HL-60/S4 treated with retinoic acid at 250 ng/mL for 4 days and 3 days (cell line): ENCODE results near the gene DAGLA.

Experiments
- in situ Hi-C: fragments of 300-500 bp; cut with MboI; formaldehyde crosslinking; loops from 2 replicates; pipeline ENCODE4 v1.7.0; 2022; ENCODE audit warnings: low sequenced_read_pairs

Gene DAGLA

GRCh38 chr11:61762798-61763197 is 82.6 kb downstream of the DAGLA start:
- in situ Hi-C loops = no loop called here

DNA sequence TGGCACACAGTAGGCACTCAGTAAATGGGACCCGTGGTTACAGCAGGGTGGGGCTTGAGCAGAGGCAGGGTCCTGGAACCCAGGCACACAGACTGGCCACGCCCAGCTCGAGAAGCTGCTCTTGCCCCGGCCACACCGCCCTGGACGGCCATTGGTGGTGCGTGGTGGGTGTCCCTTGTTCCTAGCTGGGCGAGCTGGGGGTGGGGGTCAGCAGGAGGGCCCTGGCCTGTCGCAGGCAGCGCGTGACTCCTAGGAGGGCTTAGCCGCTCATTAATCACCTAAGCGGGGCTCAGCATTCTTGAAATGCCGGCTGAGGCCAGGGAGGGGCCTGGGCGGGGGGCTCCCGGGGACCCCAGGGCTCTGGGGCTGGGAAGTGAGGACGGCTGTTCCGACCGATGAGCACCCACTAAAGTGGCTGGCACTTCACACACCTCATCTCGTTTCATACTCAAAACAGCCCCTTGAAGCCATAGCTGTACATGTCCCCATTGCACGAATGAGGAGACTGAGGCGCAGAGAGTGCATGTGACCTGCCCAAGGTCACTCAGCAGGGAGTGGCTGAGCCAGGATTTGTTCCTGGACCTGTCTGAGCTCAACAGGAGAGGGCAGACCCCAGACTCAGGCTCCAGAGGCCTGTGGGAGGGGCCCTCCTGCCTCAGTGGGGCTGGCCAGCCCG is 83.9 kb downstream of the DAGLA start:
- in situ Hi-C loops = no loop called here

- in situ Hi-C loops = no loop called here
Observed at GRCh38 chr11:61764606-61765260, 84.5 kb downstream of the DAGLA start.

DNA sequence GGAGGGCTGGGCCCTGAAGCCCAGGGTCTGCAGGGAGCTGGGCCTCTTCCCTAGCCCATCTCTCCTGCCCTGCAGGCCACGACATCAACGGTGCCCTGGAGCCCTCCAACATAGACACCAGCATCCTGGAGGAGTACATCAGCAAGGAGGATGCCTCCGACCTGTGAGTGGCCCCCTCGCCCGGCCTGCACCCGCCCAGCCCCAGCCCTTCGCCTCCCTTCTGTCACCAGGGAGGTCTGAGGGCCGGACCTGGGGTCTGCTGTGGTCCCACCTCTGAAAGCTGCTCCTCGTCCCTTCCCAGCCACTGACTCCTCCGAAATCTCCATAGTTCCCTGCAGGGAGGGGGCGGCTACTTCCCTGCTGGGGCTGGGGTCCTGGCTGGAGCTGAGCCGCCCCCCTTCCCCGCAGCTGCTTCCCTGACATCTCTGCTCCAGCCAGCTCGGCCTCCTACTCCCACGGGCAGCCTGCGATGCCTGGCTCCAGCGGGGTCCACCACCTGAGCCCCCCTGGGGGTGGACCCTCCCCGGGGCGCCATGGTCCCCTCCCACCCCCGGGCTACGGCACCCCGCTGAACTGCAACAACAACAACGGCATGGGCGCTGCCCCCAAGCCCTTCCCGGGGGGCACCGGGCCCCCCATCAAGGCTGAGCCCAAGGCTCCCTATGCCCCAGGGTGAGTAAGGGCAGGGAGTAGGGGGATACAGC is 85.5 kb downstream of the DAGLA start:
- in situ Hi-C loops = no loop called here

DNA sequence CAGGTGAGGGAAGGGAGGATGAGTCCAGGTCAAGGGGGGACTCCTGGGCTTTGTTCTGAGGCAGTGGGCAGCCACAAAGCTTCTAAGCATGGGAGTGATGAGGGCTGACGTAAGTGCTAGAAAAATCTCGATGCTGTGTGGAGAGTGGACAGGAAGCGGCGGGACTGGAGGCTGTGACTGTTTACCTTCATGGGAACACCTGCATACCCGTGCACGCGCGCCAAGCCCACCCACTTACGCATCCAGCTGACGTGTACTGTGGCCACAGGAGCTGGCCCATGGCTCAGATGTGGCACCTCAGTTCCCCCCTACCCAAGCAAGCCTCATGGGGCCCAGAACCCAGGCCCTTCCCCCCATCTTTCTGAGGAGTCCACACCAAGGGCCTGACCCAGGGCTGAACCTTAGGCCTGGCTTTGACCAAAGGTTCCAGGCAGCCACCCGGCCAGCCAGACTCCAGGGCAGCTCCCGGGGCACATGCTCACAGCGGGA is 86.2 kb downstream of the DAGLA start:
- in situ Hi-C loops = no loop called here

GRCh38 chr11:61768376-61769076 is 88.3 kb downstream of the DAGLA start:
- in situ Hi-C loops = no loop called here

- in situ Hi-C loops = no loop called here
Observed at GRCh38 chr11:61769169-61769920, 89.2 kb downstream of the DAGLA start.

DNA sequence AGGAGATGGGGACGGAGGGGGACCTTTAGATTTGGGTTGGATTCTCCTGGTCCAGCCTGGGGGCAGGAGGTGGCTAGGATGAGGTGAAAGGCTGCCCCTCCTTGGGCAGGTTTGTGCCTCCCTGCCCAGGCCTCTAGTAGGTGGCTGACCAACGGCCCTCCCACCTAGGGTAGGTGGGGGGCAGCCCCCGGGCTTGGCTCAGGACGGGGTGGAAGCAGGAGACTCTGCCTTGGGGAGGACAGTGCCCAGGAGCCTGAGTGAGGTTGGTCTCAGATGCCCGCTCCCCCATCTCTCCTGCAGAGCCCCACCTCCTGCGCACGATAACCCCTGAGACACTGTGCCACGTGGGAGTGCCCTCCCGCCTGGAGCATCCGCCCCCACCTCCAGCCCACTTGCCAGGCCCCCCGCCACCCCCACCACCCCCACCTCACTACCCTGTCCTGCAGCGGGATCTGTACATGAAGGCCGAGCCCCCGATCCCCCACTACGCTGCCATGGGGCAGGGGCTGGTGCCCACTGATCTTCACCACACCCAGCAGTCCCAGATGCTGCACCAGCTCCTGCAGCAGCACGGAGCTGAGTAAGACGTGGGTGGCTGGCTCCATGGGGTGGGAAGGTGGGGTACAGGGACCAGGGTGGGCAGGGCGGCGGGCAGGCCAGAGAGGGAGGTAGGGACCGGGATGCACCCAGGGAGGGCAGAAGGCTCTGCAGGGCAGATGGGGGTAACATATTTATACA is 89.9 kb downstream of the DAGLA start:
- in situ Hi-C loops = no loop called here

DNA sequence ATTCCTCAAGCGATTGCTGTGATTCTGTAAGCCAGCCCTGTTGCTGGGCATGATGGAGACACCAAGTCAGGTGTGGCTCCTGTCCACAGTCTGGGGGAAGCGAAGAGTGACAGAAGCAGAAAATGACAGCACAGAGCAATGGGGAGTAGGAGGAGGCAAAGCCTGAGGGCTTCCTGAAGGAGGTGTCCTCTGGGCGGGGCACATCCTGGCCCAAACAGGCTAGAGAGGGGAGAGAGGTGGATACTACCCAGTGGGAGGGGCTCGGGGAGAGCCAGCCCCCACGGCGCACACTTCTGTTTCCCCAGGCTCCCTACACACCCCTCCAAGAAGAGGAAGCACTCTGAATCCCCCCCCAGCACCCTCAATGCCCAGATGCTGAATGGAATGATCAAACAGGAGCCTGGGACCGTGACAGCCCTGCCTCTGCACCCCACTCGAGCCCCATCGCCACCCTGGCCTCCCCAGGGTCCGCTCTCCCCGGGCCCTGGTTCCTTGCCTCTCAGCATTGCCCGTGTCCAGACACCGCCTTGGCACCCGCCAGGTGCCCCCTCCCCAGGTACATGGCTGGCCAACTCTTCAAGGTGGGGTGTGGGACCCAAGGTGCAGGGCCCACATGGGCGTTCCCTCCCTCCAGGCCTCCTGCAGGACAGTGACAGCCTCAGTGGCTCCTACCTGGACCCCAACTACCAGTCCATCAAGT is 91.2 kb downstream of the DAGLA start:
- in situ Hi-C loops = no loop called here

DNA sequence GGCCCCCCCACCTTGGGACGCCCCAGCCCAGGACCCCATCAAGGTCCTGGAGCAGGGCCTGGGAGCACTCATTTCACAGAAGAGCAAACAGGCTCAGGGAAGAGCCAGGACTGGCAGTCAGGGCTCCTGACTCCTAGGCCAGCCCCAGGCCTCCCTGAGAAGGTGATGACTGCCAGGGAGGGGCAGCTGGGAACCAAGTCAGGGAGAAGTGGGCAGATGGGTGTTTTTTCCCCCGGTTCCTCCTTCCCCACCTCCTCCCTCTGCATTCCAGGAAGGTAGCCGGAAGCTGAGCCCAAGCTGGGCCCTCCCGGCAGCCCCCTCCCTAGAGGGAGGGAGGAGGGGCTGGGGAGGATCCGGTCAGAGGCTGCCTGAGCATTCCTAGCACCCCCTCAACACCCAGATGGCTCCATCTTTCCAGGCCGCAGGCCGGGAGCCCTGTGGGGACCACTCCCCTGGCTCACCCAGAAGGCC is 91.8 kb downstream of the DAGLA start:
- in situ Hi-C loops = no loop called here

- in situ Hi-C loops = no loop called here
Observed at GRCh38 chr11:61773356-61773755, 93.2 kb downstream of the DAGLA start.

- in situ Hi-C loops = no loop called here
Observed at GRCh38 chr11:61773809-61774208, 93.6 kb downstream of the DAGLA start.

GRCh38 chr11:61774411-61774810 is 94.2 kb downstream of the DAGLA start:
- in situ Hi-C loops = no loop called here

- in situ Hi-C loops = no loop called here
Observed at GRCh38 chr11:61775106-61775505, 94.9 kb downstream of the DAGLA start.

DNA sequence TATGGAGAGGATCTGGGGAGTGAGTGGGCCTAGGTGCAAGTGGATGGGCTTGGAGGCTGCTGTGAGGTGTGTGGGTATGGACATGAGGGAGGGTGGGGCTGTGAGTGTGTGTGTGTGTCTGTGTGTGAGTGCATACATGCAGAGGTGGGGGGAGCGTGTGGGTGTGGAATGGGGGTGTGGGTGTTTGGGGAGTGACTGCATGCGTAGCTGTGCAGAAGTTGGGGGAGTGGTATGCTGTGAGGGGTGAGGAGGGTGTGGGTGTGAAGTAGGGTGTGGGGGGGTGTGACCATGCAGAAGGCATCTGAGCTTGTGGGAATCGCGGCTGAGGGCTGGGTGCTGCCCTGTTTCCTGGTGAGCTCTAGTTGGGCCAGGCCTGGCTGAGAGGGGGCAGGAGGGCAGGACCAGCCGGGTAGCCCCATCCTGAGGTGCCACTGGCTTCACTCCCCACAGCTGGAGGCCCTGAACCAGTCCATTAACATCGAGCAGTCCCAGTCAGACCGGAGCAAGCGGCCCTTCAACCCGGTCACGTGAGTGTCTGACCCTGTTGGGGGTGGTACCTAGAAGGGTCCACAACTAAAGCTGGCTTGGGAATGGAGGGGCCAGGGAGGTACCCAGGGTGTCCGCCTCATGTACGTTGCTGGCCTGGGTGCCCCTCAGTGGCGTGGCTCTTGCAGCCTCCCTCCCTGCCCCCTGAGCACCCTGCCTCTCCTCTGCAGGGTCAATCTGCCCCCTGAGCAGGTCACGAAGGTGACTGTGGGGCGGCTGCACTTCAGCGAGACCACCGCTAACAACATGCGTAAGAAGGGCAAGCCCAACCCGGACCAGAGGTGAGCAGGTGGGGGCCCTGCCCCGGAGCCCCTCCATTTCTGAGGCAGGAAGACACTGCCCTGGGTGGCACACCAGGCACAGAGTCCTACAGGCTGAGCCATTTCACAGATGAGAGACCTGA is 95.7 kb downstream of the DAGLA start:
- in situ Hi-C loops = no loop called here

DNA sequence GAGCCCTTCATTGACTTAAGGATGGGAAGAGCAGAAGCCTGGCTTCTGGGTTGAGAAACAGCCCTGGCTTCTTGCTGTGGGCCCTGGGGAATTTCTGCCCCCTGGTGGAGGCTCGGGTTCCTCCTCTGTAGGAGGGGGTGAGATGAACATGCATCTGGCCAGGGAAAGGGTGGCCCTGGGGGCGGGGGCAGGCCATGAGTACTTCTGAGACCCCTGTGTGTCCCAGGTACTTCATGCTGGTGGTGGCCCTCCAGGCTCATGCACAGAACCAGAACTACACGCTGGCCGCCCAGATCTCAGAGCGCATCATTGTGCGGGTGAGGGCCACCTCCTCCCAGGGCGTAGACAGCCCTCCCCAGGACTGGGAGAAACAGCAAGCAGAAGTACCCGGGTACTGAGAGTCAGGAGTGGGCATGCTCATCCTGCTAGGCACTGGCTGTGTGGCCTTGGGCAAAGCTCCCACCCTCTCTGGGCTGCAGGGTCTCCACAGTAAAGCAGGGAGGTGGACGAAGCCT is 96.4 kb downstream of the DAGLA start:
- in situ Hi-C loops = no loop called here

DNA sequence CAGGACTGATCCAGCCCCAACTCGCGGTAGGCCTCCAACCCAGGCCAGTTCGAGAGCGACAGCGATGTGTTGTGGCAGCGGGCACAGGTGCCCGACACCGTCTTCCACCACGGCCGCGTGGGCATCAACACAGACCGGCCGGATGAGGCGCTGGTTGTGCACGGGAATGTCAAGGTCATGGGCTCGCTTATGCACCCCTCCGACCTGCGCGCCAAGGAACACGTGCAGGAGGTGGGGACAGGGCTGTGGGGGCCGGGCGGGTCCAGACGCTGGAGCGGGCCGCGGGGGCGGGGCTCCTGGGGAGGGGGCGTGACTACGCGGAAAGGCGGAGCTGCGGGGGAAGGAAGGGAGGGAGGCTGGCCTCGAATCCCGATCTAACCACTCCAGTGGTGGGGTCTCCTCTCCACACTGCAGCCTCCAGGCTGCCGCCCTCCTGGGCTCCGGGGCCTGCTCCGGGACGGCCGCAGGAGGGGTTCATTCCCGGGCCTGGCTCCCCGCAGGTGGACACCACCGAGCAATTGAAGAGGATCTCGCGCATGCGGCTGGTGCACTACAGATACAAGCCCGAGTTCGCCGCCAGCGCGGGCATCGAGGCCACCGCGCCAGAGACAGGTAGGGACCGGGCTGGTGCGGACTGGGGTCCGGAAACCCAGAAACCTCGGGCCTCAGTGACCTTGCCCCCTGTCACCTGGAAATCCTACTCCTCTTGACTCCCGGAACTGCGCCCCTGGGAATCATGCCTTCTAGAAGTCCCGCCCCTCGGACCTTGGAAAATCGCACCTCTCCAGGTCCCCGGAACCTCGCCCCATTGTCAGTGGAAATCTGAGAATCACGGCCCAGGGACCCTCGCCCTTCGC is 97.3 kb downstream of the DAGLA start:
- in situ Hi-C loops = no loop called here
